GM20000 (cell line): ENCODE results near the gene SLC22A2.

Experiments
- DNase-seq: peaks from one replicate; pipeline ENCODE4 v3.0.0; 2012; ENCODE audit warnings: low spot score
- TF ChIP-seq, protein P1 (sequence below): IDR thresholded peaks from 2 replicates; pipeline ENCODE4 v1.5.1; 2012; ENCODE audit warnings: mild to moderate bottlenecking, control low read depth; ENCODE audit errors: extremely low read depth, missing control alignments

Gene SLC22A2

DNA sequence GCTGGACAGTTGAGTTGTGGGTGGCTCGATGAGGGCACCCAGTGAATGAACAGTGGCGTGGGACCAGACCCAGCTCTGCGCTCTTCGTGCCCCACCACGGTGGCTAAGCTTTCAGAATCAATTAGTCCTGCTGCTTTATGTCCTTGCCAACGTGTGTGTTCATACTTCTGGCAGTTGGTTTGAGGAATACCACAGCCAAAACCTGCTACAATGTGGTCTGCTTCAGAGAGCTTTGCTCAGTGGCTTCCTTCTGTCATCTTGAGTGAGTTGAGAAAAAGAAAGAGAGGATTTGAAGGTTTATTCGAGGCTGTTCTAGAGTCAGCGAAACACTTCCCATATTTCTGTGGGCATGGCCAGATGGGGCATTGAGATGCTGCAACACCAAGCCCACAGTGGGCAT is 39.5 kb upstream of the SLC22A2 start:
- TF ChIP-seq, protein P1, sequence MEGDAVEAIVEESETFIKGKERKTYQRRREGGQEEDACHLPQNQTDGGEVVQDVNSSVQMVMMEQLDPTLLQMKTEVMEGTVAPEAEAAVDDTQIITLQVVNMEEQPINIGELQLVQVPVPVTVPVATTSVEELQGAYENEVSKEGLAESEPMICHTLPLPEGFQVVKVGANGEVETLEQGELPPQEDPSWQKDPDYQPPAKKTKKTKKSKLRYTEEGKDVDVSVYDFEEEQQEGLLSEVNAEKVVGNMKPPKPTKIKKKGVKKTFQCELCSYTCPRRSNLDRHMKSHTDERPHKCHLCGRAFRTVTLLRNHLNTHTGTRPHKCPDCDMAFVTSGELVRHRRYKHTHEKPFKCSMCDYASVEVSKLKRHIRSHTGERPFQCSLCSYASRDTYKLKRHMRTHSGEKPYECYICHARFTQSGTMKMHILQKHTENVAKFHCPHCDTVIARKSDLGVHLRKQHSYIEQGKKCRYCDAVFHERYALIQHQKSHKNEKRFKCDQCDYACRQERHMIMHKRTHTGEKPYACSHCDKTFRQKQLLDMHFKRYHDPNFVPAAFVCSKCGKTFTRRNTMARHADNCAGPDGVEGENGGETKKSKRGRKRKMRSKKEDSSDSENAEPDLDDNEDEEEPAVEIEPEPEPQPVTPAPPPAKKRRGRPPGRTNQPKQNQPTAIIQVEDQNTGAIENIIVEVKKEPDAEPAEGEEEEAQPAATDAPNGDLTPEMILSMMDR, result no peak

GRCh38 chr6:160297310-160297709 is 38.7 kb upstream of the SLC22A2 start:
- no peak for DNase-seq
- TF ChIP-seq, protein P1, result no peak

More for the DNA sequence above, 39.5 kb upstream of the SLC22A2 start:
- DNase-seq, result no peak

GRCh38 chr6:160293844-160294243 is 35.2 kb upstream of the SLC22A2 start:
- no peak for DNase-seq
- TF ChIP-seq, protein P1, result no peak

DNA sequence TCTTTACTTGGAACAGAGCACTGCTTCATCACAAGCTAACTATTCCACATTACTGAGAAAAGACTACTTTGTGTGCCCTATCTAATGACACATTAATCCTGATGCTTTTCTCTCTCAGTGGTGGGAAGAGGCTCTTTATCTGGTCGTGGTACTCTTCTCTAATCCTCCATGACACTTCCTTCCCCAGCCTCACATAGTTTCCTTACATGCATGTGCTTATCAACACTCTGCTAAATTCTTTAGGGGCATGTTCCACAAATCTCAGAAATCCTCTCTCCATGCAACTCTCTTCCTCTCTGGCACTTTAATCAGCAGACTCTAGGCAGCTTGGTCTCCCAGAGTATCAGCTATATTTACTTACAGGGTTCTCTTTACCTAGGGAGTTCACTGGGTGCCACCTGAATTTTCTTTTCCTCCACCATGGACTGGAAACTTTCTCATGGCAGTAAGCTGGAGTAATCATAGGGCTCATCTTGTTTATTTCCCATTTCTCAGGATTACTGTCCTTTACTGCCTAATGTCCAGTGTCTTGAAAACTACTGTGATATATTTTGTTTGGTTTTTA is 27.0 kb upstream of the SLC22A2 start:
- TF ChIP-seq, protein P1, result no peak
- no peak for DNase-seq

DNA sequence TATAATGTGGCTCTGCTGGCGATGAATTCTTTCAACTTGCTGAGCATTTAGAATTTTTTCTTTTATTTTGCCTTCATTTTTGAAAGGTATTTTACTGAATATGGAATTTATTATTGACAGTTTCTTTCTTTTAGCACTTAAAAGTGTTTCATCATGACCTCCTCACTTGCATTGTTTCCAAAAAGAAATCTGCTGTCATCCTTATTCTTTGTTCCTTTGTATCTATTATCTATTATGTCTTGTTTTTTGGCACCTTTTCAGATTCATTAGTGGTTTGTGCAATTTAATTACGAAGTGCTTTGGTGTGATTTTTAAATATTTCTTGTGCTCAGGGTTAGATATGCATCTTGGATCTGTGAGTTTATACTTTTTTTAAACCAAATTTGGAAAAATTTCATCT is 26.0 kb upstream of the SLC22A2 start:
- TF ChIP-seq, protein P1, result no peak
- no peak for DNase-seq

DNA sequence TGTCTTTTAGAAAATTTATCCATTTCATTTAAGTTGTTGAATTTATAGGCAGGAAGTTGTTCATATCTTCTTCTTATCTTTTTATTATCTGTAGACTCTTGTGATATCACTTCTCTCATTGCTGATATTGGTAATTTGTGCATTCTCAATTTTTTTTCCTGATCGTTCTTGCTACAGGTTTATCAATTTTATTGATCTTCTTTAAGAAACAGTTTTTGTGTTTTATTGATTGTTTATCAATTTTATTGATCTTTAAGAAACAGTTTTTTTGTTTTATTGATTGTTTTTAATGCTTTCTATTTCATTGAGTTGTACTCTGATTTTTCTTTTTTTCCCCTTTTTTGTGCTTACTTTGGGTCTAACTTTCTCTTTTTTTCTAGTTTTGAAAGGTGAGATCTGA is 23.8 kb upstream of the SLC22A2 start:
- no peak for DNase-seq

DNA sequence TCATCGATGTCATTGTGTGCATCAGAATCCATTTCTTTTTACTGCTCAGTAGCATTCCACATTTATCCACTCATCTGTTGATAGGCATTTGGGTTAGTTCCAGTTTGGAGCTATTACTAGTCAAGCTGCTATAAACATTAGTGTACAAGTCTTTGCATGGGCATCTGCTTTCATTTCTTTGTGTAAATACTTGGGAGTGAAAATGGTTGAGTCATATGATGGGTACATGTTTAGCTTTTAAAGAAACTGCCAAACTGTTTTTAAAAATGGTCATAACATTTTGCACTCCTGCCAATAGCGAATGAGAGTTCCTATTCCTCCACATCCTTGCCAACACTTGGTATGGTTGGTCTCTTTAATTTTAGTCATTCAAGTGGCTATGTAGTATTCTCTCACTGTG is 21.2 kb upstream of the SLC22A2 start:
- no peak for DNase-seq
- TF ChIP-seq, protein P1, result no peak

More for the DNA sequence above, 23.8 kb upstream of the SLC22A2 start:
- TF ChIP-seq, protein P1, result no peak
